Gastroesophageal sphincter (tissue), 3 donors: ENCODE data around the gene LDB2.

Experiments
- CTCF ChIP-seq, 4 experiments: fragments of 200-600 bp in 2 of 4; fragments of 450-650 bp in 2 of 4; sonication (generic) in 1 of 4; IDR thresholded peaks; one replicate each; pipeline ENCODE4 v1.5.1; 2017 to 2019; ENCODE audit warnings: antibody characterized with exemption in 4 of 4, mild to moderate bottlenecking in 2 of 4, moderate library complexity in 2 of 4
- POLR2AphosphoS5 ChIP-seq: sonication (generic); formaldehyde crosslinking; IDR thresholded peaks from one replicate; pipeline ENCODE4 v1.6.1; 2017; ENCODE audit warnings: antibody characterized with exemption

GRCh38 chr4:16807355-16807754, 91.1 kb downstream of the LDB2 start:
- TF ChIP-seq CTCF (IDR thresholded peaks at IDR 0.05) (no peak), POLR2AphosphoS5 (no peak)
